ENCODE measurements around the gene GK.
"Not testable (repeated sequence)": the region's sequence is repeated elsewhere in the genome, so short reads cannot be mapped to it uniquely, and the experiment has no call there.

Gene GK

DNA sequence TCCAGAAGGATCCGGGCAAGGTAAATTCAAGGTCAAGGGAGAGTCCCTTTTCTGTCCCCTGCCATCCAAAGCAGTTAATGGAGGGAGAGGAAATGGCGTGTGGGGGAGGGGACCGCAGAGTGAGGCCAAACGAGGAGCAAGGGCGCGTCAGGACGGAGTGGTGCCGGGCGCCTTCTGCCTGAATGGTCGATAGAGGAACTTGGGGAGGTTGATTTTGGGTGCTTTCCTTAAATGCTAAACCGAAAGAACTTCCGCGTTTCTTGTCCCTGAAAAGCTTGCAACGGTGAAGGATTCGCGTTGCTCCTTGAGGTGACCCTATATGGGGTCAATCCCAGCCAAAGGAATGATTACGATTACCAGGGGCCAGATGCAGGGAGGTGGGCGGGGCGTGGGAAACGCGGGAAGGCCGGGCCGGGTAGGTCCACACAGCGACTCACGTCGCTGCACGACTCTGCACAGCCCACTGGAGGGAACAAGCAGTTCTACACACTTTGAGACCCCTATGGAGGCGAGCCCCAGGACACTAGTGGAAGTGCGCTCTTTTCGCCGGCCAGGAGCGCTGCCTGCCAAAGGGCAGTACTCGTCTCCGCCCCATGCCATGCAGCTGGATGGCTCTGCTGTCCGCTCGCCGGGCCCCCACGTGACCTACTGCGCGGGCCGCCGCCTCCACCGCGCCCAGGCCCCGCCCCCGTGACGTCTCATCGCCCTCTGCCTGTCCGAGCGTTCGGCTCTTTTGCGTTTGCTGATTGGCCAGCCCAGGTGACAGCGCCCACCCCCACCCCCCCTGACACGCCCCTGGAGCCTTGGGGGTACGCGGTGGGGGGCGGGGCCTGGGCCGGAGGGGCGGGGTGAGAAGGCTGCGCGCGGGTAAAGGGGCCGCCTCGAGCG is 452 bp upstream of the GK start:
- DNase-seq (ENCODE audit: extremely low spot score), result peak; percentile 91
- ChIA-PET CTCF (no interaction called here), POLR2A (interaction anchor here (0.6 kb wide), 1 partner anchor 141 kb away, joined by 3 read pairs; no protein-coding TSS in a partner anchor)
- TF ChIP-seq, protein P1, sequence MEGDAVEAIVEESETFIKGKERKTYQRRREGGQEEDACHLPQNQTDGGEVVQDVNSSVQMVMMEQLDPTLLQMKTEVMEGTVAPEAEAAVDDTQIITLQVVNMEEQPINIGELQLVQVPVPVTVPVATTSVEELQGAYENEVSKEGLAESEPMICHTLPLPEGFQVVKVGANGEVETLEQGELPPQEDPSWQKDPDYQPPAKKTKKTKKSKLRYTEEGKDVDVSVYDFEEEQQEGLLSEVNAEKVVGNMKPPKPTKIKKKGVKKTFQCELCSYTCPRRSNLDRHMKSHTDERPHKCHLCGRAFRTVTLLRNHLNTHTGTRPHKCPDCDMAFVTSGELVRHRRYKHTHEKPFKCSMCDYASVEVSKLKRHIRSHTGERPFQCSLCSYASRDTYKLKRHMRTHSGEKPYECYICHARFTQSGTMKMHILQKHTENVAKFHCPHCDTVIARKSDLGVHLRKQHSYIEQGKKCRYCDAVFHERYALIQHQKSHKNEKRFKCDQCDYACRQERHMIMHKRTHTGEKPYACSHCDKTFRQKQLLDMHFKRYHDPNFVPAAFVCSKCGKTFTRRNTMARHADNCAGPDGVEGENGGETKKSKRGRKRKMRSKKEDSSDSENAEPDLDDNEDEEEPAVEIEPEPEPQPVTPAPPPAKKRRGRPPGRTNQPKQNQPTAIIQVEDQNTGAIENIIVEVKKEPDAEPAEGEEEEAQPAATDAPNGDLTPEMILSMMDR (IDR thresholded peaks at IDR 0.05; ENCODE audit: control extremely low read depth, extremely low read depth, low read depth, missing control alignments), result no peak

DNA sequence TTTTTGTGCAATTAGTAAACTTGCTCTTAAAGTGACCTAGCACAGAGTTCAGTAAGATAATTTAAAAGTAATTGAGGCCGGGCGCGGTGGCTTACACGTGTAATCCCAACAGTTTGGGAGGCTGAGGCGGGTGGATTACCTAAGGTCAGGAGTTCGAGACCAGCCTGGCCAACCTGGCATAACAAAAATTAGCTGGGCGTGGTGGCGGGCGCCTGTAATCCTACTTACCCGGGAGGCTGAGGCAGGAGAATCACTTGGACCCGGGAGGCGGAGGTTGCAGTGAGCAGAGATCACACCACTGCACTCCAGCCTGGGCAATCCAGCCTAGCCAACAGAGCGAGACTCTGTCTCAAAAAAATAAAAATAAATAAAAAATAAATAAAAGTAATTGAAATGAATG is 1.2 kb downstream of the GK start:
- DNase-seq (ENCODE audit: extremely low spot score); POLR2A ChIA-PET: not testable (repeated sequence)

DNA sequence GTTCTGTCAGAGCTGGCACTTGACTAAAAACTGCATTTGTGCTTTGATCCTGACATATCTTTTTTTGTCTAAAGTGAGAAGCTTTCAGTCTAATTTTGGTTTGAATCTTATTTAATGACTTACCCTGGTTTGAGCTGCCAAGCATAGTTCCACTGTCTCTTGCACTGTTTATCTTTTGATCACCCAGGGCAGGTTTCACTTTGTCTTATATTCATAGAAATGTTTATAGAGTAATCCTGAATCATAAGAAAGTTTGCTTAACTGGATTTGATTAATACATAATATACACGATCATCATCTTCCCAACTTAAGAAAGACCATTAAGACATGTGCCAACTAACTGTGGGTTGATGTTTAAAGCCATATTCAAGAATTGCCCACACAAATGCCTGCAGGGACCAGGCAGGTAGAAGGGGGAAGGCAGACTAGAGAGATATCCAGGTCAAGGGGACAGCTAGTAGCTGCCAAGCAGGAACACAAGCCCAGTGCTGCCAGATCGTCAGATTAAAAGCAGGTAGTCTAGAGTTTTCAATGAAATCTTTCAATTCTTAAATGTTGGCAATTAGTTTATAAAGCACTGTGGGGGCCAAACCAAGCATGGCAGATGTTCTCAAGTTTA is 1.9 kb downstream of the GK start:
- POLR2A ChIA-PET, result no interaction called here
- CTCF ChIA-PET, result interaction anchor here (1.0 to 1.2 kb wide), 2 partner anchors 78 to 84 kb away, joined by 3 read pairs; no protein-coding TSS in a partner anchor
- DNase-seq (ENCODE audit: extremely low spot score), result no peak

More for the DNA sequence above, 1.2 kb downstream of the GK start:
- CTCF ChIA-PET, result interaction anchor here (1.0 to 1.2 kb wide), 2 partner anchors 77 to 83 kb away, joined by 3 read pairs; no protein-coding TSS in a partner anchor

DNA sequence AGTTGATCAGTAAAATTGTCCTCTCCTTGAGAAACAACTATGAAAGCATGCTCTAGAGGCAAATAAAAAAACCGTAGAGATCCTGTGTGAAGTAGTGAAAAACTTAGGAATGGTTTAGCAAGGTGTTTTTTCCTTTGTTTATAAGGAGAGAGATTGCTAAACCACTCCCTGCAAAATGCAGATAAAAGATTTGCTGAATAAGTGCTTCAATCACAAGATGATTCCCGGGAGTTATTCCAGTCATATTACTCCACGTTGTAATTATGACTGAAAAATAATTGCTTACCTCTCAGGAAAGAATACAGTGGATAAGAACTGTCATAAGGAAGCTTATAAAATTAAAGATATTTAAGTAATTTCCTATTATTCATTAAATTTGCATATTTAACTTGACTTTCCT is 2.8 kb downstream of the GK start:
- ChIA-PET CTCF (interaction anchor here (1.3 kb wide), 1 partner anchor 85 kb away, joined by 4 read pairs; no protein-coding TSS in a partner anchor), POLR2A (no interaction called here)
- TF ChIP-seq, protein P1 (IDR thresholded peaks at IDR 0.05; ENCODE audit: control extremely low read depth, extremely low read depth, low read depth, missing control alignments), result no peak
- no peak for DNase-seq (ENCODE audit: extremely low spot score)

More for the DNA sequence above, 1.9 kb downstream of the GK start:
- TF ChIP-seq, protein P1 (IDR thresholded peaks at IDR 0.05; ENCODE audit: control extremely low read depth, extremely low read depth, low read depth, missing control alignments), result no peak

DNA sequence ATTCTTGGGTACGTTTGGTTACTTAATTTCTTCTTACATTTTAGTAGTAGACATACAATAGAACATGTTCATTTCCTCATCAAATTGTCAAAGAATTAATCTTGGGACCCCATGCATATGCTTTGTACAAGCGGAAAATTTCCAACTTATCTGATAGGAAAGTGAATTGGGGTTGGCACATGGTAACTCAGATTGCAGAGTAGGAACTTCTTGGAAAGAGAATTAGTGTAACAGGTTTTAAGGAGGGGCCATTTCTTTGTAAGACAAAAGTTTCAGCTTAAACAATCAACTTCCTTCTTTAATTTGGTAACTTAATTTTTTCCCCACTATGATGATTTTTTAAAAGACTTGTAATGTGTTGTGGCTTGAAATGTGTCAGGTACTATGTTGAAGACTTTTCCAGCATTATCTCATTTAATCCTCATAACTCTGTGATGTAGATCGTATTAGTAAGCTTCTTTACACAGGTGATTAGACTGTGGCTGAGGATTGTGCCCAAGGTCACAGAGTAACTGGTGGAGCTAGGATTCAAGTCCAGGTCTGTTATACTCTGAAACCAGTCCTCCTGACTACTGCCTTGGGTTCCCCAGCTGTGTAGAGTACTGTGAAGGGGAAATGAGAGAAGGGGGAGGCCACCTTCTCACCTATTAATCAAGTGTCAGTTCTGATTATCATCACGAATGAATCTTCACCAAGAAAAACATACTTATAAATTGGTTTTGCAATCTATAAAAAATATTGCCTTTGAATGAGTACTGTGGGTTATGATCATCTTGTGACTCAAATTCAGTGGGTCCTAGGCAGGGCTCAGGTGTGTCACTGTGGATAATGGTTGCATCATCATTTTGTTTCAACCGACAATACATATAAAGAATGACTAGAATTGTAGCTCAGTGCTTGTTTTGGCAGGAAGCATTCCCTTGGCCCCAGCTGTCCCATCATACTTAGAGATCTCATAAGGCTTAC is 4.3 kb downstream of the GK start:
- CTCF ChIA-PET, result interaction anchor here (1.1 to 1.7 kb wide), 2 partner anchors 57 to 61 kb away, joined by 3 to 4 read pairs; no protein-coding TSS in a partner anchor
- no peak for DNase-seq (ENCODE audit: extremely low spot score)
- POLR2A ChIA-PET, result no interaction called here
- TF ChIP-seq, protein P1 (IDR thresholded peaks at IDR 0.05; ENCODE audit: control extremely low read depth, extremely low read depth, low read depth, missing control alignments), result no peak

DNA sequence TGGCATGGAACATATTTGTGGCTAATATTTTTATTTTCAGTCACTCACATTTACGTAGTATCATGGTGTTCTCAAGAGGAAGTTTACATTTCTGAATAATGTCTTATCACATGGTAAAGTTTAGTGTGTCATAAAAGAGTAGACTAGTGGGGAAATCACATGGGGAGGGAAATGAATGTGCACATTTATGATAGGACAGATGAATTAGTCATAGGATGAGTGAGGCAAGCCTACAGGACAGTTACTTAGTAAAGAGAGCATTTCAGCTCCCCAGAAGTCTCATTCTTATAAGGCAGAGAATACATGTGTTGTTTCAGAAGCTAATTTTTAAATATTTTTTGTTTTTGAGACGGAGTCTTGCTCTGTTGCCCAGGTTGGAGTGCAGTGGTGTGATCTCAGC is 6.2 kb downstream of the GK start:
- ChIA-PET CTCF (interaction anchor here (1.1 kb wide), 2 partner anchors 9 to 89 kb away, joined by 3 read pairs; no protein-coding TSS in a partner anchor), POLR2A (no interaction called here)
- TF ChIP-seq, protein P1 (IDR thresholded peaks at IDR 0.05; ENCODE audit: control extremely low read depth, extremely low read depth, low read depth, missing control alignments), result no peak
- DNase-seq (ENCODE audit: extremely low spot score), result peak; percentile 21
